CD4-positive, alpha-beta T cell treated with Interleukin-21 for 1 hour (primary cell): ENCODE data around the gene PMEPA1.

ENCODE experiments used
- DNase-seq: peaks from one replicate; pipeline ENCODE4 v3.0.0-alpha.2; 2020

The PMEPA1 gene

DNA sequence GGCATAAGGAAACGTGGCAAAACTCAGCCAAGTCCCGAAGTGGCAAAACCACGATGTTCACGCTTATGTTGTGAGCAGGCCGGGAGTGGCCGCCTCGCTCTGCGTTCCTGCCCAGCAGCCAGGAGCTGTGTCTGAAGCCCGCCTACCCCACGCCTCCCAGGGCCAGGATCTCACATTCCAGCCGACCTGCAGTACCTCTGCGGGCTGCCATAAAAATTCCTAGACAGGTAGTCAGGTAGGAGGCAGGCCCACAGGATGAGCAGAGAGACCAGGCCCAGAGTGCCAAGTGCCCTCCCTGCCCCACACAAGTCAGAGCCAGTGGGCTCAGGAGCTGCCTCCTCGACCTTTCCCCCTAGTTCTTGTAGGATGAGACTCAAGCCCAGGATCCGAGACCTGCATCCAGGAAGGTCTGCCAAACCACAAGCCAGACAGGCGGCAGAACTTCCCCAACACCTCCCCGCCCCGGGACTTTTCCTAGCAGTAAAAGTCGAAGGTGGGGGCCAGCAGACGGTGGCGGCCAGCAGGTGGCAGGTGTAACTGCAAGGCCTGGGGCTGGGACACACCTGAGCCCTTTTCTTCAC is 16.7 kb downstream of the PMEPA1 start:
- DNase-seq = no peak

DNA sequence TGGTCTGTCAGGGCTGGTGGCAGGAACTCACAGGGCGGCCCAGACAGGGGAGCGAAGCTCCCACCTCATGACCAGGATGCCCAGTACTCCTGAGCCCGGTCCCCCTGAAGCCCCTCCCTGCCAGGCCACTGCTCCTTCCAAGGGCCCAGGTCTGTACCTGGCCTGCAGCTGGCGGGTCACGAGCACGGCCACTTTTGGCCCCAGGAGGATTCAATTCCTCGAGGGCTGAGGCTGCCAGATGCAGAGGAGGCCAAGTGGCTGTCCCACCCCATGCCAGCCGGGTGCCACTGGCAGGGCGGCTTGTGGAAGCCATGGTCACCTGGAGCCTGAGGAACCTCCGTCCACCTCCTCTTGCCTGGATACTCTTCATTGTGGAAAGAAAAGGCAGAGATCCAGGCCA is 17.4 kb downstream of the PMEPA1 start:
- DNase-seq = no peak

DNA sequence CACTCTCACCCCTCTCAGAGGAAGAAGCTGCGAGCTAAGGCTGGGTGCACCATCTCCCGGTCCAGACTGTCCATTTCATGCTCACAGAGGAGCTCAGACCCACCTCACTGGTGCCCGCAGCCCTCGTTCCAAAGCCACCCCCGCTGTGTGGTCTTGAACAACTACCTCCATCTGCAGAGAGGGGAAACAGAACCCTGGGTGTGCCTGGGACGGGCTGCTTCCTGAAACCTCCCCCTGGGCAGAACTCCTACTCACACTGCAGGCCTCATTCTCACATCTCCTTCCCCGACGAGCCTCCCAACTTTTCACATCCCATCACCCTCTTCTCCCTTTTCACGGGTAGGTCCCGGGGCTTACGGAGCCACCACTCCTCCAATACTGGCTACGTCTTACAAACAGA is 18.1 kb downstream of the PMEPA1 start:
- DNase-seq = no peak

DNA sequence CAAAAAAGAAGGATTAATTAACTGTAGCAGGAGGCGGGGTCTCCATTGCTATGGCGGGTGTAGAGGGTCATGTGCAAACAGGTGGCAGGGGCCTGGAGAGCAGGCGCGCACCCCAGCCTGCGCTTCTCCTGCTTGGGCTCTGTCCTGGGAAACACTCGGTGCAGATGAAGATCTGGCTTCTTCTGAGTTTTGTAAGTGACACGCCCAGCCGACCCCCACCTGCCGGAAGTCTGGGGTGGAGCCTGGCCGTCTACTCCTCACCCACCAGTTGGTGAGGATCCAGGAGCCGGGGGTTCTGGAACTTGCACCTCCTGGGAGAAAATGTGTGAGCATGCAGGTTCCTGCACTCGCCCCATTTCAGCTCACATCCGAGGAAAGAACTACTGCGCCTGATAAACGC is 19.3 kb downstream of the PMEPA1 start:
- no peak for DNase-seq

DNA sequence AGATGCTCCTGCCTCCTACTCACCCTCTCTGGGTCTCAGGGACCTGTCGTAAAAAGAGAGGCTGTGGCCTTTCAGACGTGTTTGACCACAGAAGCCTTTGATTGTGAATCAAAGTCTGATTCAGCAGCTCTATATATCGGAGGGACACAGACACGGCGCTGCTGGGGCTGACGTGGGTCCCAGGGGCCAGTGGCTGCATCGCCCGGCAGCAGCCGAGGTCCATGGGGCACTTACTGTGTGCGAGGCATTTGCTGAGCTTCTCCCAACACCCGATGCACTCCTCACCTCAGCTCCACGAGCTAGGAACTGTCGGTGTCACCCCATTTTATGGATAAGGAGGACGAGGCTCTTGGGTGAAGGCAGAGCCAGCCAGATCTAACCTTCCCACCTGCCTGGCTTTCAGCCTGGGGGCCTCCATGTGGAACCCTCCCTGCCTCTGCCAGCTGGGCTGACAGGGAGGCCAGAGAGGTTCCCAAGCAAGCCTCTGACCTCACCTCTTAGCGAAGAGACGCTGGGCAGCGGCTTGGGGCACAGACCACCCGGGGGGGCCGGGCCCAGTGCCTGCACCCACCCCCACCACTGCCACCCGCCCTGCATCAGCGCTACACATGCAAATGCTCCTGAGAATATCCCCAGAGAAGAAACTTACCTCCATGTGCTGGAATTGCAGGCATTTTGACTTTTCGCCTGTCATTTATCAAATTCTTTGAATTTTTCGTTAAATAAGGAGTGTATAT is 19.9 kb downstream of the PMEPA1 start:
- no peak for DNase-seq

DNA sequence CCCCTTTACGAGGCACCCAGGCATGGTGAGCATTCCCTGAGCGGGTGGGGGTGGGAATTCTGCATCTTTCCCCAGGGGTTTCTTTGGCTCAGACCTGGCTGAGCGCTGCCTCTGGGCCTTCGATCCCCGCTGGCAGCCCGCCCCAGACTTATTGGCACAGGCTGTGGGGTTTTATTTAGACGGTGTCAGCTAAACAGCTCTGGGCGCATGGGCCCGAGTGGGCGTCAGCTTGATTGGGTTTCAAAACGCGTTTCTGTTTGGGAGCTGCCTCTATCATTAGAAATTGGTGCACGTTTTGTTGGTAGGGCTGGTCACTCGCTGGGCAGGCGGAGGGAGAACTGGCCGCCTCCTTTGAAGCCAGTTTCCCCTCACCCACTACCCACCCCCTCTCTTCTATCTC is 21.0 kb downstream of the PMEPA1 start:
- no peak for DNase-seq

DNA sequence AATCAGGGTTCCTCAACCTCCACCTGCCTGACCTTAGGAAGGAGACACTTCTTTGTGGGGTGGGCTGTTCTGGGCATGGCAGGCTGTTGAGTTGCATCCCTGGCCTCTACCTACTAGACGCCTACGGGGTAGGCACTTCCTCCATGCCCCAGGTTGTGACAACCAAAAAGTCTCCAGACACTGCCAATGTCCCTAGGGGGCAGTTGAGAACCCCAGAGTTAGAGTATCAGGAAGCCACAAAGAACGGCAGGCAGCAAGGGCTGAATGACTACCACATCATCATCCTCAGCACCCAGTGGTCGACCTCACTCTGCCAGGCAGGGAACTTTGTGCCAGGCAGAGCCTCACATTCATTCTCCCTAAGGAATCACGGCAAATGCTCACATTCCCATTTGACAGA is 21.5 kb downstream of the PMEPA1 start:
- no peak for DNase-seq

DNA sequence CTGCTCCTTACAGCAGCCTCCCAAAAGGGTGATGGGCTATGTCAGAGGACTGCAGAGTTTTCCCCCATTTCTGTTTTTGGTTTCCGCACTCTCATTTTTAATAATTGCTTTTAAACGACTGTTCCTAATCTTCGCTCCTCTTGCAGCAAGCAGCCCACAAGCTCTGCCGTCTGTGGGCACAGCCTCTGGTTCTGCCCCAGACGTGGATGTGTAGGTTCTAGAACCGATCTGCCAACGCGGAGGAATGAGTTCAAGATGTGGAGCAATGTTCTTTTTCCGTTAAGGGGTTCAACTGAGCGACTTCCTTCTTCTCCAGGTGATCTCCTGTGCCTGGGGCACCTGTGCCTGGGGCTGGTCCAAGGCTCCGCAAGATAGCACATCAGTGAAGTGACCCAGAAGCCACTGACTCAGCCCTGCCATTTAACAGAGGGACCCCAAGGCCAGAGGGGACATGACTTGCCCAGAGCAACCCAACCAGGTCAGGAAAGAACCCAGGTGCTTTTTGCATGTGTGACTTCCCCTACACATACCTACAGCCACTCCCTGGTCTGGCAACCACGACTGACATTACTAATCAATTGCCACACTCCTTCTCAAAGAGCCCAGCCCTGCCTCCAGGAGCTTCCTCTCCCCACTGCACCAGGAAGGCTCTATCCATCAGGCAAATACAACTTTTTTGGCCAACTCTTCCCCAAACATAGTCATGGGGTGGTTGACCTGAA is 22.7 kb downstream of the PMEPA1 start:
- DNase-seq = no peak

DNA sequence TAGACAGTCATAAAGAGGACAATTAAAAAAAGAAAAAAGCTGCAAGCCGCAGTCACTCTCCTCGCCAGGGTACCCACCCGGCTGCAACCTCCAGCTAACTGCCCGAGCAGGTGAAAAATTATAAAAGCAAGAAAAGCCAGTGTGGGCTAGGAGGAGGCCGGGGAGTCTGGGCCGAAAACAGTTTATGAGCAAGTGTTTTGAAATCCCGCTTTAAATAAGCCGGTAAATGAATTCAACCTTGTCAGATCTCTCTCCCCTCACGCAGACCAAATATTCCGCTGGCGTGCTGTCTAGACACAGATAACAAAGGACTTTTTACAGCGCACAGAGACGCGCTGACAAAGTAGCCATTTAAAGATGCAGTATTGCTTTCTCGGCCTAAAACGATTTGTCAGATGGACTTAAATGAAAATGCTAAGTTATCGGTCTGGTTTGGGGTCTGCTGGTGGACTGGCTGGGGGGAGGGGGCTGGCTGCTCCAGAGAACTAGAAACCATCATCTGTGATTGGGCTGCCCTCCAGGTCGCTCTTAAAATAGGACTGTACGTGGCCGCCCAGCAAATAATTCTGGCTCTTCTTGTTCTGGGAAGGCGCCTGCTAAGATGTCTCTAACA is 24.6 kb downstream of the PMEPA1 start:
- no peak for DNase-seq

DNA sequence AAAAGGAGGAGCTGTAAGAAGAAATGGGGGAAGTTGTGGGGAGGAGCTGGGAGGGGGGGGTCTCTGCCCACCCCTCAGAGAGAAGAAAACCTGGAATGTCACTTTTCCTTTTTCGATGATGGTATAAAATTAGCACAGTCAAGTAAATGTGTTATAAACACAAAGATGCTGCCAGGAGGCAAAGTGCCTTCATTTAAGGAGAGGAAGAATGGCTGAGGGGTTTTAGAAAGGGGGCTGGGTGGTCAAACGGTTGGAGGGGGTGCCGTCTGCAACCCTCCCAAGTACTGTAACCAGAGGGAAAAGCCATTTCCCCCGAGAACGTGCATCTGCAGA is 25.0 kb downstream of the PMEPA1 start:
- no peak for DNase-seq

DNA sequence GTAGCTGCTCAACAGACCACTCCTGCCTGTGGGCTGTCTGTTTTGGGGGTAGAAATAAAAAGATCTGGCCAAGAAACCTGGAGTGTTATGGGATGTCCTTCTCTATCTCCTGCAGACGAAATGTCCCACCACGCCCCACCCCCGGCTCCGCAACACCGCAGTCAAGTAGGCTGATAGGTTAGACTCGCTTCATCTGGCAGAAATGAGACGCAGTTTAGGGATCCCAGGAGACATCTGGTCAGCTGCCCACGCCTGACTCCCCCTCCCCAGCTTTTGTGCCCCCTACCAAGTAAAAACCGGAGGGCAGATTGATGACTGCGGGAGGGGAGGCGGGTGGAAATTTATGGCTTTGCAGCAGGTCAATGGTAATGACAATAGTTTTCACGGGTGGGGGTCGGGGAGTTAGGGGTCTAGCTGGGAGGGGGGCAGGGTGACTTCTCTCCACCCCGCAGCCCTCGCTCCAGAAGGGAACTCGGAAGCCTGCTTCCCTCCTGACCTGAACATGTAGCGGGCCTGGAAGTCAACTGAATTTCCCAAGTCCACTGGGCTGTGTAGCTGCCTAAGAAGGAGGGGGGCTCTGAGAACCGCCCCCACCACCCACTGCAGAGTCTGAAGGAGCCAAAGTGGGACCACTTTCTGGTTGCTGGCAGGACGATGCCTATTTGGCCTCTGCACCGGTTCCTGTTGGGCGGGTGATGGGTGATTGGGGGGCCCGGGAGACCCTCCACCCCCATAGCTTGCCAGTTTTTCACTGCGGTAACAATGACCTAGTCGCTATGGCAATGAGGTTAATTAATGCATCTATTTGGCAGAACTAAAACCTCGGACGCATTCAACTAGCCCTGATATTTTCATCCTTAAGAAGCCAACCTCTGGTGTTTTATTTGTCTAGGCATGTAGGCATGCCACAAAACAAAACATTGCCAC is 25.7 kb downstream of the PMEPA1 start:
- no peak for DNase-seq

DNA sequence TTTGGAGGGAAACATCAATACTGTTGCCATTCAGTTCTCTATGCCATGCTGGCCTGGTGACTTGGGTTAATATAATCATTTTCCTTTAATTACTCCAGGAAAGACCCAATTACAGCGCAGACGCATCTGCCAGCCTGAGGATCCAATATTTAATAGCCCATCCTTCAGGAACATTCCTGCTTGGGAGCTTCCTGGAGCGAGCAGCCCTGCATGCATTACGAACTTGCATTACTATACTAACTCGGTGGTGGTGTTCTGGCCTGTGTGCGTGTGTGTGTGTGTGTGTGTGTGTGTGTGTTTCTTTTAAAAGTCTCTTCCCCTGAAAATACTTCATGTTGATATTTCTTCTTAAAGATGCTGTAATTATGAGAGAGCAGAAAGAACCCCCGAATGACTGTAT is 26.5 kb downstream of the PMEPA1 start:
- DNase-seq = no peak

DNA sequence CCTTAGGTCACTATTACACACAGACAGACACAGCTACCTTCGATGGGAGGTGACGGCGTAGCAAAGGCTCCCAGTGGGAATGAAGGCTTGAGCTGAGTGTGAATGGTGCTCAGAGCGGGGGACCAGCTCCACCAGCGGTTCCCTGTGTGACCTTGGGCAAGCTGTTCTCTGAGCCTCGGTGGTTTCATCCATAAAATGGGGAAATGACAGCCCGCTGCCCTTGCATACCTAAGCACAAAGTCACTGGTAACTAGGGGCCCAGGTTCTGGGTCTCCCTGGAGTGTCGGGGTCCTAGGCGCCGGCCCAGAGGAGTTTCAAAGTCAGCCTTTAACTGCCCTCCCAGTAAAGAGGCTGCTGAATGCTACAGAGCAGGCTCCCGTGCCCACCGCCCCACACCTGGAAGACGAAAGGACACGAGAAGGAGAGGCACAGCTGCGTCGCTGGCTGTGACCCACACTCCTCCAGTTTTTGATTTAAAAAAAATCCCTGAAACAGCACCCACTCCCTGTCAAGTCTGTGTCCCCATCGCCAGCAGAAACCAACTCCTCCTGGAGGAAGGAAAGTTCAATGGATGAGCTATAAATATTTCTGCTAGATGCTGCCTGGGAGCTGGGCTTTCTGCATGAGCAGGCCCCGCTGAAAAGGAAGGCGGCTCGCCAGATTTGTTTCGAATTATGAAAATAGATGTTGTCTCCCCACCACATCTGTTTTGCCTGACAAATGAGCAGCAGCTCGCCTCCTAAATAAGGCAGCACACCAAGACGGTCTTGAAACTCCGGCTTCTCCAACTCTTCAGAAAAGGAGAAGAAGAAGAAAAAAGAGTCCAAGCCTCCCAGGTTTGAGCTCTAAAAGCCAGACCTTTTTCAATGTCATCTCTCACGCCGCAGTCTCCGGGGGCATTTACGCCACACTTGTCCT is 27.4 kb downstream of the PMEPA1 start:
- DNase-seq = no peak

DNA sequence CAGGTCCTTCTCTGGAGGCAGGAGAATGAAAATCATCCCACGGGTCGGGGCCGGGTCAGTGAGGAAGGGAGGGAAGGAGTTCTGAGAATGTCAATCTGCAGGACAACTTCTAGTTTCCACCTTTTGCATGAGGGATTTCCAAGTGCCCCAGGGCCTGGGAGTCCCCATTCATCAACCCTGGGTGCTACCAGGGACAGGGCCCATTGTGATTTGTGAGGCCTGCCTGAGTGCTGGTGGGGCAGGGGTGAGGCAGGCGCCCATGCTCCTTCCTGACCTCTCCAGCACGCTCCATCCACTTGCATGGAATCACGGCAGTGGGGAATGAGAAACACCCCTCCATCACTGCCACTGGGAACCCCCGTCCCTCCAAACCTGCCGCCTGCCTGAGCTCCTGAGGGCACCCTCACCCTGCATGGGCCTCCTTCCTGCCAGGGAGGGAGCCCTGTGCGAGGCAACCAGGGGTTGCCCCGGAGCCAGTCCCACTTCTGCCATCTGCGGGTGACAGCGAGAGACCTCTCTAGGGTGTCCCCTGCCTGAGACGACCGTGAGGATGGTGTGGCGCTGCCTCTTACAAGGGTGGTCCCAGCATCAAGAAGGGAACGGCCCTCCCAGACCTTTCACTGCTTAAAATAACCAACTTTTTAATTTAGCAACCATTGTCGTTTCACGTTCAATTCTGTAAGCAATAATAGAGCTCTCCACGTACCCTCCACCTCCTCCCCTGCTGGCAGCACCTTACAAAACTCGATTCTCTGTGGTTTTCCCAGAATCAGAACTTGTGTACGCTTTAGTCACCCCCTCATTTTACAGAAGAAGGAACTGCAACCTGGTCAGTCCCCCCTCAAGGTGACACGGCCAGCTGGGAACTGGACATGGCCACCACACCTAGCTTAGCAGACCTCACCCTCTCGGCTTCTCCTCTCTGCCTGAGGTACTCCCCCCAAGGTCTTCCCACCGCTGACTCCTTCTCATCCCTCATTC is 28.6 kb downstream of the PMEPA1 start:
- peak; percentile 50 for DNase-seq

DNA sequence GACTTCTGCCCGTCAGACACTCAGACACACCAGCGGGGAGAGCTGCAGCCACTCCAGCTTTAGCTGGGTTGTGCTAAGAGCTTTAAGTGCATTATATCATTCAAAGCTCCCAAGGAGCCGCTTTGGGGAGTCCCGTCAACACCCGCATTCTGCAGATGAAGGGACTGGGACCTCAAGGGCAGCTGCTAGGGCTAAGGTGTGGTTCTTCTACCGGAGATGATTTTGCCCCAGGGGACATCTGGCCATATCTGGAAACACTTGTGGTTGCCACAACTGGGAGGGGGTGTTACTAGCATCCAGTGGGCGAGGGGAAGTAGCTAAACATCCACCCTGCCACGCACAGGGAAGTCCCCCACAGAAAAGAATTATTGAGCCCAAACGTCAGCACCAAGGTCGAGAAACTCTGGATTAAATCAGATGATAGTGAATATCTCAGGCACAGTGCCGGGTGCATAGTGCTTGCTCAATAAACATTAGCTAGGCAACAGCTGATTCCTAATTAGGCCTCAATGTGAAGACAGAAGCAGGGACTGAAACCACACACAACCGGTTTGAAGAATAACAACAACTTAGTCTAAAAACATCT is 29.6 kb downstream of the PMEPA1 start:
- DNase-seq = no peak

DNA sequence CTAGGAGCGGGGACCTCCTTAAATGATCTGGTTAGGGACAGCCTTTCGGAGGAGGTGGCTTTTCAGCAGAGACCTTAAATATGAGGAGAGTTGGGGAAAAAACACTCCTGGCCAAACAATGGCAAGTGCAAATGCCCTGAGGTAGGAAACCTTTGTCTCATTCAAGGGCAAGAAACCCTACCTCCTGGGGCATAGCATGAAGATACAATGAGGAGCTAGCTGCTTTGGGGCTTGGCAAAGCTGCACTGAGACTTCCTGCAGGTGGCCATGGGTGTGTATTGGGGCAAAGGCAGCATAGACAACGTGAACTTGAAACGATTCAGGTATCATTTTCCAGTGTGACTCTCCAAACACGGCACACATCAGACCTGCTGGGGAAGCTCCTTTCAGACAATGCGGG is 30.7 kb downstream of the PMEPA1 start:
- DNase-seq = no peak

DNA sequence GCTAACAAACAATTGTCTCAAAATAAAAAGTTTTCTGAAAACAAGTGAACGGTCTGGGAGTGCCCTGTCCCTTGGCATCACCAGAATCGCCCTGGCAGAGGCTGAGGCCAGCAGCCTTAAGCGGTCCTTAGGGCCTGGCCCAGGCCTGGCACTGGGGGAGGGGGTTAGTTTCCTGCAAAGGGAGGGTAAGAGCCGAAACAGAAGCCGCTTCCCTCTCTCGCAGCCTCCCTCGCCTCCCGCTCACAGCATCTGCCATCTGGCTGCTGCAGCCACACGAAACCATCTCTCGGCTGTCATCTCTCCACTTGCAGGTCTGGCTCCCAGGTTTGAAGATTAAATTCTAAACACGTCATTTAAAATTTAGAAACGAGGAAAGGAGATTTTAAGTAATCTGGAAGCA is 31.5 kb downstream of the PMEPA1 start:
- no peak for DNase-seq

DNA sequence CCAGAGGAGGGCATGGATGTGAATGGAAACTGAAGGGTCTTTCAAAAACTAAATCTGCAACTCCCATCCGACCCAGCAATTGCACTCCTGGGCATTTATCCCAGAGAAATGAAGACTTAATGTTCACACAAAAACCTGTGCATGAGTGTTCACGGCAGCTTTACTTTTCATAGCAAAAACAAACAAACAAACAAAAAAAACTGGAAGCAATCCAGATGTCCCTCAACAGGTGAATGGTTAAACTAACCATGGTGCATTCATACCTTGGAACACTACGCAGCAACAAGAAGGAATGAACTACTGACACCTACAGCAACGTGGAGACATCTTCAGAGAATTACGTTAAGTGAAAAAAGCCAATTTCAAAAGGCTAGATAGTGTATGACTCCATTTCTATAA is 32.2 kb downstream of the PMEPA1 start:
- no peak for DNase-seq

DNA sequence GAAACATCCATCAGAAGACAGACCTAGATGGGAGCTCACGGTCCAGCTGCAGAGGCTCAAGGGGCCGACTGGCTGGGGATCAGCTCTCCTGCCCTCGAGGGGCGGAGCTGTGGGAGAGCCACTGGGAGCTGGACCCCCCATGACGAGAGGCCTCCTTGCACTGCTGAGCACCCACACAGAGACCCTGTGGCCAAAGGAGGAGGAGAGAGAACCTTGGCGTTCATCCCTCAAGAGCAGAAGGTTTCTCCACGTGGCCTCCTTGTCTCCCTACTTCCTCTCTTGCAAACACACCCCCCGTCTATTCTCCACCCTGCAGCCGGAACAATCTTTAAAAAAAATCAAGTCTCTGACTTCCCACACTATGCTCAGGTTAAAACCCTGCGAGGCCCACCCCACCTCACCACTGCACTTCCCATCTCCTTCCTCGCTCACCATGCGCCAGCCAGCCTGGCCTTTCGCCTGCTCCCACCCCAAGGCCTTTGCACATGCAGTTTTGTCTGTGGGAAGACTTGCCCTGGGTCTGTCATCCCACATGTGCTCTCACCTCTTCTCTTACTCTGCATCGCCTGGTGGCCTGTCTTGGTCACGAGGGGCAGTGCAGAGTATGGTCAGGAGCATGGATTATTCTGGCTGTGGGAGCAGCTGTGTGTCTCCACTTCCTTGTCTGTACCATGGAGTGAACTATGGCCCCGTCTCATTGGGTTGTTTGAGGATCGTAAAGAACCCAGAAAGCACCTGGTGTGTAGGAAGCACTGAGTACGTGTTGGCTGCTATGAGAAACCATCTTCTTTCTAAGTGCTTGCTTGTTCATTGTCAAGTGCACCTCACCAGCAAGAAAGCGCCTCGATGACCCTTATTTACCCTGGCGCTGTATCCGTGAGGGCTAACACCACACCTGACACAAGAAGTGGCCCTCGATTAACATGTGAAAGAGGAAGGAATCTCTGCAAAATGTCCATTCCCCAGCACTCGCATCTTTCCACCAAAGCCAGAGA is 32.9 kb downstream of the PMEPA1 start:
- DNase-seq = no peak
